Heart right ventricle (tissue), 16 donors: Measurements from ENCODE around the gene RBM38. TPM values are rescaled to one million over a fixed set of nuclear protein-coding genes. Genes with fewer than 3 reads are reported as not detected.

Experiments used
- ATAC-seq, 8 donors: fragments of 200-7000 bp; cut with Tn5 transposase; one replicate each; pipeline ENCODE4 v1.9.1; 2020; ENCODE audit warnings: mild to moderate bottlenecking in 8 of 8, moderate library complexity in 8 of 8, moderate number of reproducible peaks in 1 of 8
- DNase-seq, 2 donors: peaks; one replicate each; pipeline ENCODE4 v3.0.0-alpha.2; 2020
- H3K27ac ChIP-seq, 10 donors: fragments of 200-600 bp; sonication (generic) in 2 of 10; one replicate each; pipeline versions ENCODE4 v1.5.0 to v1.8.0; 2020 to 2022; ENCODE audit warnings: mild to moderate bottlenecking in 3 of 10
- H3K27me3 ChIP-seq, 7 donors: fragments of 200-600 bp; one replicate each; pipeline ENCODE4 v1.8.0; 2021 to 2022; ENCODE audit warnings: mild to moderate bottlenecking in 2 of 7
- H3K36me3 ChIP-seq, 9 donors: fragments of 200-600 bp; sonication (generic) in 1 of 9; one replicate each; pipeline versions ENCODE4 v1.5.0 to v1.8.0; 2020 to 2022; ENCODE audit warnings: mild to moderate bottlenecking in 2 of 9
- H3K4me1 ChIP-seq, 9 donors: fragments of 200-600 bp; sonication (generic) in 1 of 9; one replicate each; pipeline versions ENCODE4 v1.5.0 to v1.8.0; 2020 to 2022; ENCODE audit warnings: mild to moderate bottlenecking in 4 of 9
- H3K4me3 ChIP-seq, 10 donors: fragments of 200-600 bp; sonication (generic) in 2 of 10; one replicate each; pipeline versions ENCODE4 v1.5.0 to v1.8.0; 2020 to 2022; ENCODE audit warnings: mild to moderate bottlenecking in 7 of 10, moderate library complexity in 2 of 10
- H3K9me3 ChIP-seq, 11 donors: fragments of 200-600 bp in 10 of 11; sonication (generic) in 2 of 11; one replicate each; pipeline versions ENCODE4 v1.5.0 to v1.8.0; 2013 to 2022; ENCODE audit warnings: mild to moderate bottlenecking in 2 of 11, control low read depth in 1 of 11, moderate library complexity in 1 of 11
- WGBS, 2 donors: extraction: QIAGEN DNeasy Blood & Tissue Kit; methylation state at CpG; one replicate each; pipeline ENCODE4 v1.1.7; 2013; ENCODE audit warnings: inconsistent platforms in 1 of 2; 5-methylcytosine and 5-hydroxymethylcytosine counted together
- intact Hi-C, 10 donors: fragments of 100-400 bp; cut with DNase I; formaldehyde crosslinking; loops; one replicate each; pipeline versions ENCODE4 v1.11.1 to v1.14.2; 2022
- polyA plus RNA-seq, 2 donors: library from polyadenylated mRNA; stranded (reverse); fragments of 200-250 nt; gene quantifications; one replicate each; pipeline ENCODE4 v1.2.3, GENCODE V29; 2013
- total RNA-seq, 10 donors: library from RNA; stranded (reverse); fragmentation: NEBNext Ultra II Directional in 3 of 10; extraction: Animal tissue kit (Norgen Biotek cat#: 25700) in 3 of 10; gene quantifications; one replicate each; pipeline versions ENCODE4 v1.2.1 to v1.2.4, GENCODE V29; 2021 to 2023
- TF ChIP-seq, protein P1 (sequence below), 9 donors: fragments of 200-600 bp; sonication (generic) in 2 of 9; IDR thresholded peaks; one replicate each; pipeline versions ENCODE4 v1.5.0 to v1.8.0; 2021 to 2022; ENCODE audit warnings: antibody characterized with exemption in 9 of 9, mild to moderate bottlenecking in 5 of 9, moderate library complexity in 1 of 9
- donor health status: Arrhythmogenic right ventricular cardiomyopathy.
- donor health status: ischemic (EF 13 %, LVEDD 7.1; RV severe dilation, severe dysfunction).
- donor health status: healthy with polysubstance abuse.
- donor health status: DM: no; HTN: yes; CAD: no.
- donor health status: DM: no; HTN: no; CAD: no.
- donor health status: ischemic (EF 25% LVEDD 6.9; RV normal size, moderate dysfunction).
- donor health status: ischemic (EF 25% LVEDD 5.7; RV mildly dilated, moderate dysfunction).
- donor health status: healthy.
- donor health status: DM: yes; HTN: yes; CAD: no.
- donor health status: Ischemic cardiomyopathy.
- donor health status: ischemic (EF 35%, LVEDD 5.7; RV mildly dilated, moderate dysfunction).
- donor health status: nonischemic (EF 11% LVEDD 7.7; RV severe dilation, severe dysfunction).
- donor health status: DM: yes; HTN: yes; CAD: no.
- donor health status: PGD.
- donor health status: ischemic (EF 29% LVEDD 5.4; RV normal size, mild dysfunction).
- donor health status: nonischemic (EF 23%, LVEDD 6.1; RV moderate dilation, normal function).

Gene RBM38
- total and polyA plus RNA-seq, 12 donors = 35.5 to 119 (median 50.2) TPM

- H3K36me3 ChIP-seq = peaks cover 0 to 100% (median 35%) of the 10 kb centered on the region in 9 donors
- H3K9me3 ChIP-seq = no peaks in the 10 kb centered on the region
- no peak overlapping the region for H3K4me3 ChIP-seq
- WGBS, 2 donors = 93 to 95% methylated on average over 22 of the region's 22 CpGs
- no peaks in the 10 kb centered on the region for H3K27me3 ChIP-seq
- TF ChIP-seq, protein P1, sequence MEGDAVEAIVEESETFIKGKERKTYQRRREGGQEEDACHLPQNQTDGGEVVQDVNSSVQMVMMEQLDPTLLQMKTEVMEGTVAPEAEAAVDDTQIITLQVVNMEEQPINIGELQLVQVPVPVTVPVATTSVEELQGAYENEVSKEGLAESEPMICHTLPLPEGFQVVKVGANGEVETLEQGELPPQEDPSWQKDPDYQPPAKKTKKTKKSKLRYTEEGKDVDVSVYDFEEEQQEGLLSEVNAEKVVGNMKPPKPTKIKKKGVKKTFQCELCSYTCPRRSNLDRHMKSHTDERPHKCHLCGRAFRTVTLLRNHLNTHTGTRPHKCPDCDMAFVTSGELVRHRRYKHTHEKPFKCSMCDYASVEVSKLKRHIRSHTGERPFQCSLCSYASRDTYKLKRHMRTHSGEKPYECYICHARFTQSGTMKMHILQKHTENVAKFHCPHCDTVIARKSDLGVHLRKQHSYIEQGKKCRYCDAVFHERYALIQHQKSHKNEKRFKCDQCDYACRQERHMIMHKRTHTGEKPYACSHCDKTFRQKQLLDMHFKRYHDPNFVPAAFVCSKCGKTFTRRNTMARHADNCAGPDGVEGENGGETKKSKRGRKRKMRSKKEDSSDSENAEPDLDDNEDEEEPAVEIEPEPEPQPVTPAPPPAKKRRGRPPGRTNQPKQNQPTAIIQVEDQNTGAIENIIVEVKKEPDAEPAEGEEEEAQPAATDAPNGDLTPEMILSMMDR (IDR thresholded peaks at IDR 0.05) = no peak
- H3K27ac ChIP-seq = no peak overlapping the region
- H3K4me1 ChIP-seq = peaks cover 12 to 58% (median 42%) of the 10 kb centered on the region in 9 donors
- DNase-seq (no peak), ATAC-seq (no peak)
- intact Hi-C loops = no loop called here
Measured at GRCh38 chr20:57404419-57405072, 13.3 kb downstream of the RBM38 start.

DNA sequence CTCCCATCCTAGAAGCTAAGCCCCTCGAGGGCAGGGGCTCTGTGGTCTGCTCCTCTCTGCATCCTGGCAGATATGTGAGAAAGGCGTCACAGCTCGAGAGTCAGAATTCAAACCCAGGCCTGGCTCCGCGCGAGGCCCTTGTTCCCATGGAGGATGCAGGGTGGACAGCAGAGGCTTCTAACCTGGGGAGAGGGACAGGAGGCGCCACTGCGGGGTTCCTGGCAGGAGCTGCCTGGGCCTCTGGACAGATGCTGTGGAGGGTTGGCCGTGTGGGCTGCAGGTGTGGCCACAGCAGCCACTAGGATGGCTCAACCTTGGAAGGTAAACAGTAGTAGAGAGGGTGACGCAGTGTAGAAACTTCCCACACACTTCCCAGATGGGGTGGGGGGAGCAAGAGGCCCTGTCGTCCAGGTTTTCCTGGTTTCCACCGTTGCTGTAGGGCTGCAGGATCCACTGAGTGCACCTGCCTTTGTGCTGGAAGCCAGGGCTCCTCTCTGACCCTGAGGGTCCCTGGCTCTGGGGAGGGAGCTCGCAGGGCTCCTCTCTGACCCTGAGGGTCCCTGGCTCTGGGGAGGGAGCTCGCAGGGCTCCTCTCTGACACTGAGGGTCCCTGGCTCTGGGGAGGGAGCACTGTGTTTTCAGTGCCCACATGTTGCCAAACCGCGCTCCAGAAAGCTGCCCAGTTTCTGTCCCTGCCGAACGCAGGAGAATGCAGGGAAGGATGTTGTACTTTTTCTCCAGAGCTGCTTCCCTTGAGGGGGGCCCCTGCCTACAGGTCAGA lies 14.2 kb downstream of the RBM38 start:
- Histone ChIP-seq H3K36me3 (peaks cover 0 to 97% (median 35%) of the 10 kb centered on the region in 9 donors), H3K27me3 (no peaks in the 10 kb centered on the region), H3K9me3 (no peaks in the 10 kb centered on the region), H3K4me1 (peaks cover 8 to 58% (median 42%) of the 10 kb centered on the region in 9 donors), H3K27ac (no peak overlapping the region), H3K4me3 (no peak overlapping the region)
- WGBS, 2 donors = 85 to 87% methylated on average over 18 of the region's 18 CpGs
- no peak for ATAC-seq
- no peak for DNase-seq
- intact Hi-C loops = no loop called here
- TF ChIP-seq, protein P1 (IDR thresholded peaks at IDR 0.05) = no peak

GRCh38 chr20:57407541-57407956 lies 16.4 kb downstream of the RBM38 start:
- Histone ChIP-seq H3K27ac (peak overlapping the region in 4 of 10 donors; percentile 15 to 62 (median 22)), H3K9me3 (no peaks in the 10 kb centered on the region), H3K4me3 (no peak overlapping the region), H3K36me3 (peaks cover 0 to 75% (median 26%) of the 10 kb centered on the region in 9 donors), H3K27me3 (no peaks in the 10 kb centered on the region), H3K4me1 (peaks cover 8 to 45% (median 25%) of the 10 kb centered on the region in 9 donors)
- TF ChIP-seq, protein P1 (IDR thresholded peaks at IDR 0.05) = no peak
- DNase-seq (peak in 1 of 2 donors; percentile 47), ATAC-seq (peak; percentile 17 to 51 (median 36))
- WGBS, 2 donors = 80 to 82% methylated on average over 29 of the region's 29 CpGs
- intact Hi-C loops = no loop called here

- intact Hi-C loops = no loop called here
- peaks cover 6 to 45% (median 25%) of the 10 kb centered on the region in 9 donors for H3K4me1 ChIP-seq
- WGBS, 2 donors = 59 to 68% methylated on average over 13 of the region's 13 CpGs
- H3K9me3 ChIP-seq = no peaks in the 10 kb centered on the region
- H3K4me3 ChIP-seq = no peak overlapping the region
- no peak for DNase-seq
- no peaks in the 10 kb centered on the region for H3K27me3 ChIP-seq
- TF ChIP-seq, protein P1 (IDR thresholded peaks at IDR 0.05) = no peak
- ATAC-seq = peak in 1 of 8 donors; percentile 2
- H3K27ac ChIP-seq = peak overlapping the region in 1 of 10 donors; percentile 3
- H3K36me3 ChIP-seq = peaks cover 0 to 70% (median 26%) of the 10 kb centered on the region in 9 donors
Measured at GRCh38 chr20:57408131-57408530, 16.9 kb downstream of the RBM38 start.
